ENCODE measurements around the gene KLHL33. TPM values are rescaled to one million over a fixed set of nuclear protein-coding genes. Genes with fewer than 3 reads are reported as not detected.

Gene KLHL33
- total RNA-seq, 1 donor from 2014 or later: 0.26 TPM

Other genes starting within 250 kb of the KLHL33 start
- not detected for gene OR11G2, start 245.3 kb downstream of the KLHL33 start, total RNA-seq
- gene OR11H6, start 212.5 kb downstream of the KLHL33 start, total RNA-seq: not detected
- not detected for gene OR11H7, start 207.2 kb downstream of the KLHL33 start, total RNA-seq
- gene OR11H4, start 196.9 kb downstream of the KLHL33 start, total RNA-seq: not detected
- 26.6 TPM for gene TTC5, start 130.2 kb downstream of the KLHL33 start, total RNA-seq
- gene CCNB1IP1, start 102.9 kb downstream of the KLHL33 start, total RNA-seq: 38.3 TPM
- gene PARP2, start 92.5 kb downstream of the KLHL33 start, total RNA-seq: 20.6 TPM
- 38.7 TPM for gene TEP1, start 22.7 kb downstream of the KLHL33 start, total RNA-seq
- 39.7 TPM for gene OSGEP, start 18.6 kb upstream of the KLHL33 start, total RNA-seq
- gene APEX1, start 19.1 kb upstream of the KLHL33 start, total RNA-seq: 169 TPM
- gene PIP4P1, start 25.3 kb upstream of the KLHL33 start, total RNA-seq: 36.8 TPM
- 23.8 TPM for gene PNP, start 33.2 kb upstream of the KLHL33 start, total RNA-seq
- 0.65 TPM for gene RNASE10, start 69.4 kb upstream of the KLHL33 start, total RNA-seq
- not detected for gene RNASE9, start 124.9 kb upstream of the KLHL33 start, total RNA-seq
- not detected for gene RNASE11, start 151.8 kb upstream of the KLHL33 start, total RNA-seq
- not detected for gene RNASE12, start 155.2 kb upstream of the KLHL33 start, total RNA-seq
- not detected for gene OR6S1, start 205.5 kb upstream of the KLHL33 start, total RNA-seq
- gene RNASE4, start 248.4 kb upstream of the KLHL33 start, total RNA-seq: 26.5 TPM